HG02623 (cell line): ENCODE measurements around the gene EXOC8.

Source experiments
- ATAC-seq: cut with Tn5 transposase; IDR thresholded peaks from one replicate; pipeline ENCODE4 v1.9.1; 2021; ENCODE audit warnings: moderate library complexity; ENCODE audit not compliant: unreplicated experiment

EXOC8 gene

GRCh38 chr1:231318015-231318355 lies 19.7 kb downstream of the EXOC8 start:
- no peak for ATAC-seq

GRCh38 chr1:231317306-231318014 lies 20.2 kb downstream of the EXOC8 start:
- ATAC-seq, result no peak

GRCh38 chr1:231315887-231316286 lies 21.8 kb downstream of the EXOC8 start:
- ATAC-seq, result no peak

- ATAC-seq, result no peak
These were observed 24.0 kb downstream of the EXOC8 start for GRCh38 chr1:231313661-231314060.

GRCh38 chr1:231312432-231312788 lies 25.2 kb downstream of the EXOC8 start:
- no peak for ATAC-seq

- ATAC-seq, result no peak
These were observed 25.8 kb downstream of the EXOC8 start for GRCh38 chr1:231311720-231312431.

- no peak for ATAC-seq
These were observed 27.2 kb downstream of the EXOC8 start for GRCh38 chr1:231310391-231310934.

- ATAC-seq, result no peak
These were observed 35.7 kb downstream of the EXOC8 start for GRCh38 chr1:231301990-231302389.

GRCh38 chr1:231295938-231296337 lies 41.7 kb downstream of the EXOC8 start:
- ATAC-seq, result no peak

- no peak for ATAC-seq
These were observed 51.0 kb downstream of the EXOC8 start for GRCh38 chr1:231286603-231287002.

GRCh38 chr1:231284441-231284840 lies 53.2 kb downstream of the EXOC8 start:
- ATAC-seq, result no peak
